Suppressor macrophage treated with lipopolysaccharide for 1 hour (primary cell): ENCODE data around the gene JPH3.

Experiments
- DNase-seq, 3 donors: peaks; one replicate each; pipeline ENCODE4 v3.0.0-alpha.2; 2020 to 2022

Gene JPH3

GRCh38 chr16:87602001-87602775 is at the start of gene JPH3:
Gene JPH3 (plus strand): TSS chr16:87602508. CDS start chr16:87603147, 639 bp downstream.
- DNase-seq, result no peak

DNA sequence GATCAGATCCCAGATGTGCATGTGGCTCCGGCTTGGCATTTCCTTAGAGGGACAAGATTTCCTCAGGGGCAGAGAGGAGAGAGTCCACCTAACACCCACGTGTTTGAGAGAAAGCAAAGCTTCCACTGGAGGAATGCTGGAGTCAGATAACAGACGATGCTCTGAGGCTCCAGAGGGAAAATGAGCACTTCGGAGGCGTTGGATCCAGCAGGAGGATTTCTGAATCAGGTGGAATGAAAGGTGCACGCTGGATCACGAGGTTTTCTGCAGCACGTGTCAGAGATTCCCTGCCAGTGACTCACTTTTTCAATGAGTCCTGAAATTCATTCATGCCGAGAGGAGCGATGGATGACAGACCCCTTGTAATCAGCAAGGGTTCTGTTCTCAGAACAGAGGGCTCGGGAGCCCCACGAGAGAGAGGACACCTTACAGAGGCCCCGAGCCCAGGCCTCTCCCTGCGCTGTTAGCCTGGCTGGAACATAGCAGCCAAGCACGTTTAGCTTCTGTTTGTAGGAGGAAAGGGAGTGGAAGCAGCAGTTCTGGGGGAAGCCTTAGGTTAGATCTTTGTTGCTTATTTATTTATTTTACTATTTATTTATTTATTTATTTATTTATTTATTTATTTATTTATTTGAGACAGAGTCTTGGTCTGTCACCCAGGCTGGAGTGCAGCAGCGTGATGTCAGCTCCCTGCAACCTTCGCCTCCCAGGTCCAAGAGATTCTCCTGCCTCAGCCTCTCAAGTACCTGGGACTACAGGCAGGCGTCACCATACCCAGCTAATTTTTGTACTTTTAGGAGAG is 49.3 kb upstream of the JPH3 start:
- no peak for DNase-seq

GRCh38 chr16:87554754-87555427 is 47.4 kb upstream of the JPH3 start:
- DNase-seq, result peak; percentile 90 to 96 (median 96)

- peak; percentile 65 to 75 (median 66) for DNase-seq
Measured at GRCh38 chr16:87555647-87556046, 46.7 kb upstream of the JPH3 start.

DNA sequence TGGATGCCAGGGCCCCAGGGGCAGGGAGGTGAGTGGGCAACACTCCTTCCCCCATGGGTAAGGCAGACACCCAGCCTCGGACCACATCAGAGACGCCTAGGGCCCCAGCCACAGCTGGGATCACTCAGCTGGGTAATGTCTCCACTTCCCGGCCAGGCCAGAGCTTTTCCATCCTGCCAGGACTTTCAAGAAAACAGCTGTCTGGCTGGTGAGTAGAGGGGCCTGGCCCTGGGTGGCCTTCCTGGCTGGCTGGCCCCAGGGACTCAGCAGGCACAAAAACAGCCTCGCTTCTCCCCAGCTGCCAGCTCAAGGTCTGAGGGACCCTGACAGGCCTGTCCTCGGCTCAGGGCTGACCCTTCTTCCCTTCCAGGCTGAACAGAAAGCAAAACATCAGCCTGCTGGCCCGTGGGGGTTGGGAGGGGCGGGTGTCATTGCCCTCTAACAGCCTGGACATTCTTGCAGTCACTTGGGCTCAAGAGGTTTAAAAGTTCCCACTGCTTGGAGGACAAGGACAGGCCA is 45.3 kb upstream of the JPH3 start:
- peak in 1 of 3 donors; percentile 22 for DNase-seq

DNA sequence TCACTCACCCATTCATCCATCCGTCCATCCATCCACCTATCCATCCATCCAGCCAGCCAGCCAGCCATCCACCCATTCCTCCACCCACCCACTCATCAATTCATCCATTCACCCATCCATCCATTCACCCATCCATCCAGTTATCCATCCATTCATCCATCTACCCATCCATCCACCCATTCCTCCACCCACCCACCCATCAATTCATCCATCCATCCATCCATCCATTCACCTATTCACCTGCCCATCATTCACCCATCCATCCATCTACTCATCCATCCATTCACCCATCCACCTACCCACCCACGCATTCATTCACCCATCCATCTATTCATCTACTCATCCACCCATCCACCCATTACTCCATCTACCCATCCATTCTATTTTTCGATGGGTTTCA is 43.6 kb upstream of the JPH3 start:
- no peak for DNase-seq

DNA sequence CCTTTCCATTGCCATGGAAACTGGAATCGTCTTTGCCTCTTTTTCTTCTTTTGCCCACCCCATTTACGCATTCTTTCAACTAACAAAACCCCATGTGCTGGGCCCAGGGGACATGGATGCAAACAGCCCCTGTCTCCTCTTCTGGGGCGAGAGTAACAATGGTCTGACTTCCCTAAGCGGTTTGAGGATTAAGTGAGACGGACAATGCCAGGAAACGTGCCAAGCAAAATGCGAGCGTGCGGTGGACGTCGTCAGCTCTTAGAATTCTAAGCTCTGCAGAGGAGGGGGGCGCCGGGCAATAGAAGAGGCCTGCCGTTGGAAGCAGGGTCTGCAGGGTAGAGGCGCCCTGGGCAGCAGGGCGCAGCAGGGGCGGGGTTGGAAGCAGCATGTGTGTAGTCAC is 42.4 kb upstream of the JPH3 start:
- DNase-seq, result no peak

GRCh38 chr16:87560428-87561199 is 41.7 kb upstream of the JPH3 start:
- DNase-seq, result peak; percentile 57 to 74 (median 61)

DNA sequence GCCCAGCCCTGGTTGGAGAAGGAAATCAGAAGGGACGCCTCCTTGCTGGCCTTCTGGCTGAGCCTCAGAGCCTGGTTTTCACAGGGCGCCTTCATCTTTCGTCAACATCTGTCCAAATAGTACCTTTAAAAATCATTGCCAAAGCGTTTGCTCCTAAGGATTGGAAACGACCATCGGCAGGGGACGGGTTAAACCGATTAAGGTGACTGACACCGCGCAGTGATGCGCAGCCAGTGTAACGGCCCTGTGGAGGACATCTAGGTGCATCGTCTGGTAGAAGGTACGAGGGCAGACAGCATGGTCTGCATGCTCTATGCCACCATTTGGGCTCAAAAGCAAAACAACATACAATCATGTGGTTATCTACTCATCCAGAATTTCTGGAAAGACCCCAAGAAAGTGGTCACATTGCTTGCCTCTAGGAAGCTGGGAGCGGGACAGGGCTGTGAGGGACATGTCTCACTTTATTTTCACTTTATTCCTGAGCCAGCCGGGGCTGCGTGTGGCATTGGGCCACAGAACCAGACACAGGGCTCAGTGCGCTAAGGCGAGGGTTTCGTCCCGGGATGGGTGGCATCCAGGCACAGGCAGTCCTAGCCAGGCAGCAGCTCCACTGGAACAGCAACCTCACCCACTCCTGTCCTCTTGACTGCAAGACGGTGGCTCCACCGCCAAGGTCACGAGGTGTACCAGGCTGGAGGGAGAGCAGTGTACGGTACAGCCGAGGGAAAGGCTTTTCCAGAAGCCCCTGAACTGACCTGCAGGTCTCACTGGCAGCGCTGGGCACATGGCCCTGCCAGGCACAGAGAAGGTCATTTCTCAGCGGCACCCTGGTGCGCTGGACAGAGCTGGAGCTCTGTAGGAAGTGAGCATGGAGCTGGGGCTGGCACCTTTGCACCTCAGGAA is 40.9 kb upstream of the JPH3 start:
- no peak for DNase-seq

- no peak for DNase-seq
Measured at GRCh38 chr16:87562201-87562600, 40.1 kb upstream of the JPH3 start.

GRCh38 chr16:87563022-87563421 is 39.3 kb upstream of the JPH3 start:
- DNase-seq, result no peak

GRCh38 chr16:87563714-87564523 is 38.4 kb upstream of the JPH3 start:
- DNase-seq, result no peak

DNA sequence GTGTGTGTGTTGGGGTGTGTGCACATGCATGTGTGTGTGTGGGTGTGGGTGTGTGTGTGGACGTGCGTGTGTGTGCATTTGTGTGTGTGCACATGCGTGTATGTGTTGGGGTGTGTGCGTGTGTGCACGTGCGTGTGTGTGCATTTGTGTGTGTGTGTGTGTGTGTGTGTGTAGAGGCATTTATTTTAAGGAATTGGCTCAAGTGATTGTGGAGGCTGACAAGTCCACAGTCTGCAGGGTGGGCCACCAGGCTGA is 37.9 kb upstream of the JPH3 start:
- no peak for DNase-seq

GRCh38 chr16:87569601-87570571 is 32.4 kb upstream of the JPH3 start:
- no peak for DNase-seq

GRCh38 chr16:87570572-87570937 is 31.8 kb upstream of the JPH3 start:
- DNase-seq, result no peak

DNA sequence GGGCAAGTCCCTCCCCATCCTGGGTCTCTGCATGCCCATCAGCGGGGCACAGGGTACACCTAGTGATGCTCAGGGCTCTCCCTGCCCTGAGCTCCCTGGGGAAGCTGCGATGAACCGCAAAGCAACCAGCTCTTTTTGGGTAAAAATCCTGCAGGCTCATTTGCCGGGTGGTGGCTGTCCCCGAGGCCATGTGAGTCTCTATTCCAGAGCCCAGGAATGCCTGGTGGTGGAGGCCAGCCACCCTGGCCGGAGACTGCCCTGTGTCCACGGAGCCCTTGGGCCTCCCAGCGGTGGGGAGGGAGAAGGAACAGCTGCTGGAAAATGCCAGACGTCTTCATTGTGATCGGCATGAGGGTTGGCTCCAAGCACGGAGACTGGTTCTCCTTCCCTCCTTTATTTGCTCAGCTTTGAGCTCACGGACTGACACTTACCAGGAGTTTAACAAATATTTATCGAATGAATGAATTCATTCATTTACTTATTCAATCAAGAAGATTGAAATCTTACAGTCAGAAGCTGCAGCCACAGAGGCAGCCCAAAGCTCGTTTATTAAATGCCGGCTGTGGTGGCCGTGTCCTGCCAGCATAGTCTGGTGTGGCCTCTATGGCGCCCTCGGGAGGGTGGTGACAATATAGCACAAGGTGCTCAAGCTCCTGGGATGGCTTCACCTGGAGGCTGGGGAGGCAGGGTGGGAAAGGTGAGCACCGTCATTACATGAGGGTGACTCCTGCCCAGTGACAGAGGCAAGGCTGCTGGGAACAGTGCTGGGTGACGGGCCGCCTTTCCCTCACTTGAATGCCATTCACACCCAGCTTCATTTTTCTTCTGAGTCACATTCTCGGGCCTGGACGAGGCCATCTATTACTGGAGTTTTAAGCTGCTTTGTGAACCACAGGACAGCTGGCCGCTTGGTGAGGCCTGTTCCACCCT is 31.1 kb upstream of the JPH3 start:
- peak; percentile 31 to 55 (median 32) for DNase-seq

DNA sequence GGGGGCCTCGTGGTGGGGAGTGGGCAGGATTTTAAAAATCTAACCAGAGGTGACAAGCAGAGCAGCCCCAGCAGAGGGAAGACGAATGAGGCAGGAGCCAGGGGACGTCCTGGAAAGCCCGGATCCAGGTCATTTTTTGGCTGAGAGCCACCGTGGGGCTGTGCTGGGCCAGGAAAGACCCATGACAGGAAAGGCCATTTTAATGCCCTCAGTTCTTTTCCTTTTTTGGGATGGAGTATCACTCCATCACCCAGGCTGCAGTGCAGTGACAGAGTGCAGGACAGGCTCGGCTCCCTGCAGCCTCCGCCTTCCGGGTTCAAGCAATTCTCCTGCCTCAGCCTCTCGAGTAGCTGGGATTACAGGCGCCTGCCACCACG is 30.5 kb upstream of the JPH3 start:
- no peak for DNase-seq

DNA sequence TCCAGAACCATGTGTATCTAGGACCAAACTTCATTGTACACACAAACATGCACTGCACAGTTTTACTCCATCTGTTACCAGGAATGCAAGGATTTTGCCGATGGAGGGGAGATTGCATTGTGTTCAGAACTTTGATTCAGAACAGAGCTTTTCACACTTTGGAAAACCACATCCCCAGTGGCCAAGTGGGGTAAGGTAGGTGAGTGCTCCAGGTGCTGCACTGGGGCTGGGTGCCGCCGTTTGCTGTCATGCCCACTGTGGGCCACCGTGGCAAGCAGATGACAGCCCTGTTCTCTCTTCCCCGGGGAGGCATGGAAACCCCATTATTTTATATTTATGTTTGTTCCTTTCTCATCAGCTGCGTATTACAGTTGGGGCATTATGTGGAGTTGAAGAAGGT is 29.3 kb upstream of the JPH3 start:
- no peak for DNase-seq
